WTC11 (cell line): Measurements from ENCODE around the gene DEPDC5. TPM values are rescaled to one million over a fixed set of nuclear protein-coding genes. Genes with fewer than 3 reads are reported as not detected.

Source experiments
- ATAC-seq: fragments of 200-7000 bp; cut with Tn5 transposase; 2 replicates; pipeline ENCODE4 v1.10.0; 2021; ENCODE audit warnings: mild to moderate bottlenecking, moderate library complexity
- CTCF ChIA-PET: fragments of 300-600 bp; sonication (Branson Sonifier 250); formaldehyde crosslinking; loops from one replicate; lab custom pipeline; 2021; ENCODE audit warnings: antibody characterized with exemption; lab: Charles Lee
- POLR2A ChIA-PET: fragments of 350-600 bp; sonication (Branson Sonifier 250); formaldehyde crosslinking; loops from one replicate; lab custom pipeline; 2021; ENCODE audit warnings: antibody characterized with exemption; lab: Charles Lee
- DNase-seq: peaks from one replicate; pipeline ENCODE4 v3.0.0; 2021; ENCODE audit warnings: low spot score
- H3K27ac Mint-ChIP-seq: 2 replicates; pipeline ENCODE4 v1.8.0; 2021; ENCODE audit warnings: mixed read lengths
- H3K27me3 Mint-ChIP-seq: 2 replicates; pipeline ENCODE4 v1.8.0; 2021; ENCODE audit warnings: low read depth, mild to moderate bottlenecking, moderate library complexity, mixed read lengths
- H3K36me3 Mint-ChIP-seq: 2 replicates; pipeline ENCODE4 v1.8.0; 2021; ENCODE audit warnings: mixed read lengths
- H3K4me1 Mint-ChIP-seq: 2 replicates; pipeline ENCODE4 v1.8.0; 2022; ENCODE audit warnings: mixed read lengths
- H3K4me3 Mint-ChIP-seq: 2 replicates; pipeline ENCODE4 v1.8.0; 2021; ENCODE audit warnings: mild to moderate bottlenecking, moderate library complexity, mixed read lengths
- H3K9me3 Mint-ChIP-seq: 2 replicates; pipeline ENCODE4 v1.8.0; 2021; ENCODE audit warnings: mixed read lengths
- AR ChIP-seq: fragments of 250-450 bp; sonication (Bioruptor Pico); IDR thresholded peaks from 2 replicates; pipeline ENCODE4 v1.9.0; 2021; ENCODE audit warnings: mild to moderate bottlenecking
- ARID4B ChIP-seq: sonication (generic); formaldehyde crosslinking; IDR thresholded peaks from 2 replicates; pipeline ENCODE4 v1.8.0; 2023; ENCODE audit warnings: missing genetic modification reagents, mild to moderate bottlenecking, borderline replicate concordance
- CBFB ChIP-seq: sonication (generic); formaldehyde crosslinking; IDR thresholded peaks from 2 replicates; pipeline ENCODE4 v1.8.1; 2022; ENCODE audit warnings: mild to moderate bottlenecking, low read depth, missing genetic modification reagents
- EMX1 ChIP-seq: fragments of 250-450 bp; sonication (Bioruptor Pico); IDR thresholded peaks from 2 replicates; pipeline ENCODE4 v1.8.0; 2021; ENCODE audit warnings: mild to moderate bottlenecking
- IRF2 ChIP-seq: sonication (generic); formaldehyde crosslinking; IDR thresholded peaks from 2 replicates; pipeline ENCODE4 v1.8.0; 2022; ENCODE audit warnings: low read depth, missing genetic modification reagents, borderline replicate concordance
- JUN ChIP-seq: sonication (generic); formaldehyde crosslinking; IDR thresholded peaks from 2 replicates; pipeline ENCODE4 v1.8.0; 2023; ENCODE audit warnings: mild to moderate bottlenecking, missing genetic modification reagents
- NR3C1 ChIP-seq: sonication (generic); formaldehyde crosslinking; conservative IDR thresholded peaks from 2 replicates; pipeline ENCODE4 v1.8.1; 2023; ENCODE audit warnings: low read depth, mild to moderate bottlenecking, missing genetic modification reagents
- TEAD1 ChIP-seq: sonication (generic); formaldehyde crosslinking; IDR thresholded peaks from 2 replicates; pipeline ENCODE4 v1.8.0; 2022; ENCODE audit warnings: mild to moderate bottlenecking, missing genetic modification reagents
- ZBTB21 ChIP-seq: sonication (generic); formaldehyde crosslinking; IDR thresholded peaks from 2 replicates; pipeline ENCODE4 v1.8.1; 2023; ENCODE audit warnings: mild to moderate bottlenecking, missing genetic modification reagents, borderline replicate concordance
- ZNF232 ChIP-seq: sonication (generic); formaldehyde crosslinking; IDR thresholded peaks from 2 replicates; pipeline ENCODE4 v1.8.0; 2022; ENCODE audit warnings: mild to moderate bottlenecking, missing genetic modification reagents
- ZNF671 ChIP-seq: fragments of 250-450 bp; sonication (Bioruptor Pico); IDR thresholded peaks from 2 replicates; pipeline ENCODE4 v1.8.0; 2021; ENCODE audit warnings: mild to moderate bottlenecking
- total RNA-seq: library from RNA; stranded (reverse); gene quantifications from 3 replicates; pipeline ENCODE4 v1.2.3, GENCODE V29; 2021
- TF ChIP-seq, protein P1 (sequence below): sonication (generic); formaldehyde crosslinking; IDR thresholded peaks from 2 replicates; pipeline ENCODE4 v1.8.0; 2022; ENCODE audit warnings: mild to moderate bottlenecking, missing genetic modification reagents
- TF ChIP-seq, protein P2 (sequence below): sonication (generic); formaldehyde crosslinking; conservative IDR thresholded peaks from 2 replicates; pipeline ENCODE4 v1.8.1; 2022; ENCODE audit warnings: mild to moderate bottlenecking, missing genetic modification reagents

The DEPDC5 gene
- total RNA-seq, 1 experiment from 2014 or later: 40.5 TPM

DNA sequence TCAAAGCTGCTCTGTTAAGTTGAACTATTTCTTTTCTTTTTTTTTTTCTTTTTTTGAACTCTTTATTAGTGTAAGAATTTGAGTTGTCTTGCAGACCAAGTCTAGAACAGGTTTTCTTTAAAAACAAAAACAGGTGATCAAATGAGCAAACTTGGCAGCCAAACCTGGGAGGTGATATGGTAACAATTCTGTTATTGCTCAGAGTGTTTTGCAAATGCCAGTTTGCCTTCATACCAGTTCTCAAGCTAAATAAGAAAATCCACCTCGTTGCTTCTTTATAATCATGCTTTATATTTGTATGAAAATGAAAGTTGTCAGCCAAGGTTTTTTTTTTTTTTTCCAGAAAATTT is 76.9 kb downstream of the DEPDC5 start:
- ATAC-seq (no peak), DNase-seq (no peak)
- Mint-ChIP-seq H3K27me3 (no peaks in the 10 kb centered on the region), H3K9me3 (no peaks in the 10 kb centered on the region), H3K27ac (no peak overlapping the region), H3K36me3 (peaks cover 10% of the 10 kb centered on the region), H3K4me3 (no peak overlapping the region), H3K4me1 (no peaks in the 10 kb centered on the region)
- TF ChIP-seq NR3C1 (CRISPR knock-in tag) (no peak), EMX1 (CRISPR knock-in tag) (no peak), ZNF671 (CRISPR knock-in tag) (no peak), ZNF232 (CRISPR knock-in tag) (no peak)
- CTCF ChIA-PET: interaction anchor here (1.2 kb wide), 1 partner anchor 140 kb away, joined by 4 read pairs; no protein-coding TSS in a partner anchor
- POLR2A ChIA-PET: interaction anchor here (0.5 to 0.7 kb wide), 2 partner anchors 11 to 14 kb away, joined by 3 to 4 read pairs; no protein-coding TSS in a partner anchor

DNA sequence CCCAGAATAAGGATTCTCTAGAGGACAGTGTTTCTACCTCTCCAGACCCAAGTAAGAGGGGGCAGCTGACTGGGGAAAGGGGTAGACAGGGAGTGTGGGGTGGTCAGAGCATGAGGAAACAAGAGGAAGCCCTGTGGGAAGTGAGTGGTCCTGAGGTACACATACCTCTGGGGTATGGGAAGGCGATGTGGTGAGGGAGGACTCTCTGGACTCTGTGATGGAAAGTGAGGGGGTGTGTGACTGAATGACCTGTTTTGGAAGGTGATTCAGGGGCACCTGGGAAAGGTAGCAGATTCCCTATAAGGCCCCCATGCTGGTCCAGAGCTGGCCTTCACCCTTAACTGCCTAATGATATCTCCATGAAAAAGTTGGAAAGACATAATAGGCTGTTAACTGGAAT is 80.1 kb downstream of the DEPDC5 start:
- Mint-ChIP-seq H3K4me1 (no peaks in the 10 kb centered on the region), H3K4me3 (no peak overlapping the region), H3K27me3 (no peaks in the 10 kb centered on the region), H3K27ac (0 out of 2 replicates have a peak overlapping the region, but pooled peaks have one; percentile 36), H3K9me3 (no peaks in the 10 kb centered on the region), H3K36me3 (peaks cover 4% of the 10 kb centered on the region)
- ChIA-PET POLR2A (interaction anchor here (0.9 kb wide), 1 partner anchor 15 kb away, joined by 4 read pairs; no protein-coding TSS in a partner anchor), CTCF (interaction anchor here (0.6 to 3.6 kb wide), 3 partner anchors 11 to 221 kb away, joined by 3 to 15 read pairs (median 3); no protein-coding TSS in a partner anchor)
- ATAC-seq (no peak), DNase-seq (no peak)
- TF ChIP-seq AR (CRISPR knock-in tag) (no peak), ARID4B (CRISPR knock-in tag) (no peak), JUN (no peak)
- TF ChIP-seq, protein P1, sequence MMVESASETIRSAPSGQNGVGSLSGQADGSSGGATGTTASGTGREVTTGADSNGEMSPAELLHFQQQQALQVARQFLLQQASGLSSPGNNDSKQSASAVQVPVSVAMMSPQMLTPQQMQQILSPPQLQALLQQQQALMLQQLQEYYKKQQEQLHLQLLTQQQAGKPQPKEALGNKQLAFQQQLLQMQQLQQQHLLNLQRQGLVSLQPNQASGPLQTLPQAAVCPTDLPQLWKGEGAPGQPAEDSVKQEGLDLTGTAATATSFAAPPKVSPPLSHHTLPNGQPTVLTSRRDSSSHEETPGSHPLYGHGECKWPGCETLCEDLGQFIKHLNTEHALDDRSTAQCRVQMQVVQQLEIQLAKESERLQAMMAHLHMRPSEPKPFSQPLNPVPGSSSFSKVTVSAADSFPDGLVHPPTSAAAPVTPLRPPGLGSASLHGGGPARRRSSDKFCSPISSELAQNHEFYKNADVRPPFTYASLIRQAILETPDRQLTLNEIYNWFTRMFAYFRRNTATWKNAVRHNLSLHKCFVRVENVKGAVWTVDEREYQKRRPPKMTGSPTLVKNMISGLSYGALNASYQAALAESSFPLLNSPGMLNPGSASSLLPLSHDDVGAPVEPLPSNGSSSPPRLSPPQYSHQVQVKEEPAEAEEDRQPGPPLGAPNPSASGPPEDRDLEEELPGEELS (CRISPR knock-in tag): no peak
- TF ChIP-seq, protein P2, sequence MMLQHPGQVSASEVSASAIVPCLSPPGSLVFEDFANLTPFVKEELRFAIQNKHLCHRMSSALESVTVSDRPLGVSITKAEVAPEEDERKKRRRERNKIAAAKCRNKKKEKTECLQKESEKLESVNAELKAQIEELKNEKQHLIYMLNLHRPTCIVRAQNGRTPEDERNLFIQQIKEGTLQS (CRISPR knock-in tag): no peak

DNA sequence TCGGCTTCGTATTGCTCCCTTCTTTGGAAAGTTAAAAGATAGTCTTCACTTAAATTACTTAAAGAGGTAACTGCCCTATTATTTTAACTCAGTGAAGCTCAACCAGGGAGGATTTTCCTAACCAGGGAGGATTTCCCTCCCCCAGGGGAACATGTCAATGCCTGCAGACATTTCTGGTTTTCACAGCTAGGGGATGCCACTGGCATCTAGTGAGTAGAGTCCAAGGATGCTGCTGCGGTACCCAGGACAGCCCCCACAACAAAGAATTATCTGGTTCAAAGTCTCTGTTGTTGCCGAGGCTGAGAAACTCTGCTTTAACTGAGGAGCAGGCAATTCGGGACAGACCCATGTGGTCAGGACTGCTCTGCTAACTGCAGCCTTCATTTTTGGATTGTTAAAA is 82.2 kb downstream of the DEPDC5 start:
- H3K27ac Mint-ChIP-seq: no peak overlapping the region
- peaks cover 4% of the 10 kb centered on the region for H3K36me3 Mint-ChIP-seq
- peak; percentile 39; the same call in 1 of the 2 replicates for ATAC-seq
- POLR2A ChIA-PET: no interaction called here
- H3K27me3 Mint-ChIP-seq: no peaks in the 10 kb centered on the region
- no peak for DNase-seq
- H3K4me3 Mint-ChIP-seq: no peak overlapping the region
- no peaks in the 10 kb centered on the region for H3K4me1 Mint-ChIP-seq
- no peaks in the 10 kb centered on the region for H3K9me3 Mint-ChIP-seq
- CTCF ChIA-PET: interaction anchor here (0.5 to 3.6 kb wide), 9 partner anchors 8 to 1432 kb away, joined by 3 to 15 read pairs (median 4); no protein-coding TSS in a partner anchor
- no peak for TF ChIP-seq ZBTB21 (CRISPR knock-in tag)
- no peak for TF ChIP-seq CBFB
- TF ChIP-seq TEAD1 (CRISPR knock-in tag): no peak
- no peak for TF ChIP-seq IRF2 (CRISPR knock-in tag)
